Endothelial cell of umbilical vein (primary cell): Measurements from ENCODE around the gene INSRR. TPM values are rescaled to one million over a fixed set of nuclear protein-coding genes. Genes with fewer than 3 reads are reported as not detected.

Source experiments
- BruUV-seq: library from RNA; stranded (reverse); fragments of 400-500 nt; replicated peaks from 2 replicates; lab custom pipeline; 2021; lab: Mats Ljungman, UMichigan
- CTCF ChIA-PET: fragments of 300-600, 350-600 bp; sonication (Branson Sonifier 250); formaldehyde crosslinking; loops from one replicate; lab custom pipeline; 2021; ENCODE audit warnings: antibody characterized with exemption, inconsistent platforms; lab: Charles Lee
- POLR2A ChIA-PET: fragments of 300-600, 350-600 bp; sonication (Branson Sonifier 250); formaldehyde crosslinking; loops from one replicate; lab custom pipeline; 2021; ENCODE audit warnings: antibody characterized with exemption, inconsistent platforms; lab: Charles Lee
- DNase-seq: peaks from one replicate; pipeline ENCODE4 v3.0.0-alpha.2; 2011; ENCODE audit warnings: low read depth, low spot score
- FAIRE-seq: peaks from 2 replicates; lab custom pipeline; 2011; peaks lifted over from hg19 to GRCh38; lab: Jason Lieb, UNC
- H2AFZ ChIP-seq: 2 replicates; pipeline ENCODE4 v1.6.0; 2012; ENCODE audit warnings: low read depth, low read length, control low read depth, inconsistent platforms
- H3K27ac ChIP-seq: 2 replicates; pipeline ENCODE4 v1.5.1; 2011; ENCODE audit warnings: low read depth, mild to moderate bottlenecking, control low read depth, low read length, moderate library complexity; ENCODE audit not compliant: insufficient read depth
- H3K27me3 ChIP-seq, 2 experiments: 2 replicates each; pipeline versions ENCODE4 v1.6.0 to v1.6.1; 2011; ENCODE audit warnings: low read length in 2 of 2, mixed read lengths in 1 of 2; ENCODE audit not compliant: control insufficient read depth in 2 of 2, insufficient read depth in 2 of 2
- H3K36me3 ChIP-seq, 2 experiments: 2 replicates in 1 of 2; 3 replicates in 1 of 2; pipeline ENCODE4 v1.5.1; 2011; ENCODE audit warnings: low read length in 2 of 2, mild to moderate bottlenecking in 1 of 2, moderate library complexity in 1 of 2; ENCODE audit not compliant: control insufficient read depth in 2 of 2, insufficient read depth in 2 of 2; ENCODE audit errors: extremely low read depth in 1 of 2
- H3K4me1 ChIP-seq: 3 replicates; pipeline ENCODE4 v1.5.1; 2011; ENCODE audit warnings: mild to moderate bottlenecking, low read length; ENCODE audit not compliant: control insufficient read depth, insufficient read depth; ENCODE audit errors: extremely low read depth
- H3K4me2 ChIP-seq: 2 replicates; pipeline ENCODE4 v1.6.1; 2011; ENCODE audit warnings: low read length, control low read depth, mixed read lengths; ENCODE audit not compliant: insufficient read depth
- H3K4me3 ChIP-seq, 3 experiments: fragments of 200-600 bp in 1 of 3; sonication (generic), shearing (Covaris generic) in 1 of 3; replicated peaks in 1 of 3; 2 replicates each; pipeline ENCODE4 v1.5.1; 2011 to 2016; ENCODE audit warnings: control low read depth in 3 of 3, low read length in 3 of 3, mild to moderate bottlenecking in 2 of 3, inconsistent platforms in 1 of 3, low read depth in 1 of 3, moderate library complexity in 1 of 3; ENCODE audit not compliant: insufficient read depth in 1 of 3
- H3K79me2 ChIP-seq: 2 replicates; pipeline ENCODE4 v1.6.0; 2012; ENCODE audit warnings: low read length, inconsistent platforms; ENCODE audit not compliant: control insufficient read depth, insufficient read depth
- H3K9ac ChIP-seq: replicated peaks from 2 replicates; pipeline ENCODE3; 2011; ENCODE audit warnings: low read length, control low read depth; ENCODE audit not compliant: insufficient read depth; ENCODE audit errors: extremely low read depth
- H3K9me1 ChIP-seq: replicated peaks from 3 replicates; pipeline ENCODE4 v1.6.0; 2011; ENCODE audit warnings: mild to moderate bottlenecking, low read length; ENCODE audit not compliant: control insufficient read depth, insufficient read depth; ENCODE audit errors: extremely low read depth
- H3K9me3 ChIP-seq: replicated peaks from 2 replicates; pipeline ENCODE4 v1.5.1; 2012; ENCODE audit warnings: low read length, inconsistent platforms; ENCODE audit not compliant: control insufficient read depth, insufficient read depth
- H4K20me1 ChIP-seq: replicated peaks from 2 replicates; pipeline ENCODE3; 2011; ENCODE audit warnings: mild to moderate bottlenecking, low read length; ENCODE audit not compliant: control insufficient read depth, insufficient read depth; ENCODE audit errors: extremely low read depth
- EZH2 ChIP-seq: IDR thresholded peaks from 2 replicates; pipeline ENCODE4 v1.6.1; 2012; ENCODE audit warnings: borderline replicate concordance, low read depth, mild to moderate bottlenecking, moderate library complexity, low read length, inconsistent platforms; ENCODE audit not compliant: severe bottlenecking
- POLR2A ChIP-seq: IDR thresholded peaks from 2 replicates; pipeline ENCODE4 v1.6.1; 2012; ENCODE audit warnings: low read depth, mild to moderate bottlenecking, control low read depth, low read length
- POLR2AphosphoS5 ChIP-seq: IDR thresholded peaks from 2 replicates; pipeline ENCODE4 v1.6.1; 2012; ENCODE audit warnings: low read depth, mild to moderate bottlenecking, control low read depth, low read length, moderate library complexity; ENCODE audit not compliant: insufficient read depth
- dilution Hi-C: fragments of 300-500 bp; cut with MboI; formaldehyde crosslinking; loops from one replicate; pipeline ENCODE4 v1.15.0; 2019; ENCODE audit warnings: low sequenced_read_pairs; ENCODE audit not compliant: extremely low pct_ligation_motif_present
- intact Hi-C: fragments of 100-400 bp; cut with micrococcal nuclease; formaldehyde crosslinking; loops from one replicate; pipeline ENCODE4 v1.10.0; 2022
- polyA plus RNA-seq, 4 experiments: library from polyadenylated mRNA; depleted of rRNA in 3 of 4; stranded (reverse) in 3 of 4; unstranded in 1 of 4; fragments of >200 nt; gene quantifications; 2 replicates each; pipeline versions ENCODE4 v1.2.1 to v1.2.3, GENCODE V29; 2011 to 2012; ENCODE audit warnings: missing spikeins in 1 of 4
- total RNA-seq: library from RNA; stranded (reverse); gene quantifications from 2 replicates; pipeline ENCODE4 v1.2.3, GENCODE V29; 2021

INSRR gene
- total and polyA plus RNA-seq, 2 donors (not counting 3 experiments of a cell fraction or from before 2014, with no cell fraction given) = not detected

- TF ChIP-seq POLR2A (no peak), EZH2 (peak; percentile 46)
- dilution Hi-C loops (no loop called here), intact Hi-C loops (no loop called here)
- H3K79me2 ChIP-seq = no peaks in the 10 kb centered on the region
- peaks cover 43% of the 10 kb centered on the region for H3K4me1 ChIP-seq
- no peak overlapping the region for H3K4me2 ChIP-seq
- ChIA-PET CTCF (interaction anchor here (1.0 to 5.4 kb wide), 5 partner anchors 8 to 120 kb away, joined by 3 to 42 read pairs (median 5); partner anchors contain the start of genes INSRR and NTRK1), POLR2A (no interaction called here)
- H3K36me3 ChIP-seq = no peaks in the 10 kb centered on the region
- no peak for FAIRE-seq
- no peak overlapping the region for H3K9ac ChIP-seq
- peaks cover 58 to 59% of the 10 kb centered on the region in 2 experiments for H3K27me3 ChIP-seq
- H3K9me3 ChIP-seq = no peaks in the 10 kb centered on the region
- no peaks in the 10 kb centered on the region for H3K9me1 ChIP-seq
- no peaks in the 10 kb centered on the region for H4K20me1 ChIP-seq
- no peak for DNase-seq
- BruUV-seq = no TSS peak
- H2AFZ ChIP-seq = no peak overlapping the region
- no peak overlapping the region for H3K27ac ChIP-seq
- H3K4me3 ChIP-seq = no peak overlapping the region
Observed at GRCh38 chr1:156845953-156846545, 12.9 kb downstream of the INSRR start.

- H3K4me2 ChIP-seq = no peak overlapping the region
- dilution Hi-C loops (no loop called here), intact Hi-C loops (no loop called here)
- H3K9me3 ChIP-seq = no peaks in the 10 kb centered on the region
- no TSS peak for BruUV-seq
- ChIA-PET CTCF (interaction anchor here (1.0 to 4.7 kb wide), 3 partner anchors 15 to 31 kb away, joined by 3 to 42 read pairs (median 4); partner anchors contain the start of genes INSRR and NTRK1), POLR2A (no interaction called here)
- DNase-seq (no peak), FAIRE-seq (no peak)
- no peaks in the 10 kb centered on the region for H3K36me3 ChIP-seq
- H3K27ac ChIP-seq = no peak overlapping the region
- no peak overlapping the region for H3K4me3 ChIP-seq
- no peak overlapping the region for H3K9ac ChIP-seq
- no peaks in the 10 kb centered on the region for H4K20me1 ChIP-seq
- H2AFZ ChIP-seq = no peak overlapping the region
- H3K4me1 ChIP-seq = peaks cover 45% of the 10 kb centered on the region
- TF ChIP-seq EZH2 (peak; percentile 65), POLR2AphosphoS5 (no peak)
- H3K27me3 ChIP-seq = peaks cover 58 to 59% of the 10 kb centered on the region in 2 experiments
- no peaks in the 10 kb centered on the region for H3K79me2 ChIP-seq
- H3K9me1 ChIP-seq = no peaks in the 10 kb centered on the region
Observed at GRCh38 chr1:156845055-156845952, 13.6 kb downstream of the INSRR start.
